ENCODE measurements around the gene RNF157.

Gene RNF157

DNA sequence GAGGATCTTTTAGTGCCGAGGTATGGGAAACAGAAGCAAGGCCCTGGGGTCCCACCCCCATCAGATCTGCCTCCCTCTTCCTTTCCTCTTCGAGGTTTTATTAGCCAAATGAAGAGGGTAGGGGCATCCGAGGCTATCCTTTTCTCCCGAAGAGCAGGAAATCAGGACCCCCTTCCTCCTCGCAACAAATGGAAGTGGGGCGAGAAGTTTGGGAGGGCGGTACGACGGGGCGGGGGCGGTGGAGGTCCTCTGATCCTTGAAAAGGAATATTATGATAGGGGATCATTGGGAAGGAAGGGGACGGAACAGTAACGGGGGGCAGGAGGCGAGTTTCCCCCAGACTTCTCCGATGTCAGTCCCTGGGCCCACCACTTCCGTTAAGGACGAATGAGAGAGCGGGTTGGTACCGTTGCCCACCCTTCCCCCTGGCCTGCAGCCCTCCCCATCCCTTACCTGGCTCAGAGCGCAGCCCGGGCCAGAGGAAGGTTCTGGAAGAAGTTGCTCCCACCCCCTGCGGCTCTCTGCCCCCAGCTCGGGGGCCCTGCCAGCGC, 99.6 kb downstream of the RNF157 start:
- DNase-seq (ENCODE audit: low spot score): no peak

DNA sequence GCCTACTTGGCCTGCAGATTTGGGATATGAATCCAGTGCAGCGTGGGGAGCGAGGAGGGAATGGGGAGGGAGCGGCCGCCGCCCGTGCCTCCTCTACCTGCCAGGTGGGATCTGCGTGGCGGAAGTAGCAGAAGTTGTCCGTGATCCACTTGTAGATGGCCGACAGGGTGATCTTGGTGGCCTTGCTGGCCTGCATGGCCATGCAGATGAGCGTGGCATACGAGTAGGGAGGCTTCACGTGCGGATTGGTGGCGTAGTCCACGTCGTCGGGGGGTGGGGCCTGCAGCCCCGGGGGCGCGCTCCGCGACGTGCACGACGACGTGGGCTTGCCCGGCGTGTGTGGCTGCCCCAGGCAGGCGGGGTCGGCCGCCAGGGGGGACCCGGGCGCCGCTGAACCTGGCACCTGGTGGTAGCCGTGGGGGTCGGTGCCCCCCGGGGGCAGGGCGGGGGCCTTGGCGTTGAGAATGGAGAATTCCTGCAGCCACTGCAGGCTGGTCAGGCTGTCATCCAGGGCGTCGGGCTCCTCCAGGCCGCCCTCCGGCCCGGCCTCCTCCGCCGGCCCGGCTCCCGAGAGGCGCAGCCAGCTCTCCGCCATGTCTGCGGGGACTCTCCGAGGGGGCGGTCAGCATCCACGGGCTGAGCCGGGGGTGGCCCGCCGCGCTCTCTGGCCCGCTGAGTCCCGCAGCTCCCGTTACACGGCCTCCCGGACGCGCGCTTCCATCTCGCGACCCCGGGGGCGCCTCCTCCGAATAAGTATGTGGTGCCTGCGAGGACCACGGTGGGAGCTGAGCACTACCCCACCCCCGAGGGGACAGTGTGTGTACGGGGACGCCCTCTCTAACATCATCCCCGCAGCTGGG, 100.3 kb downstream of the RNF157 start:
- peak; percentile 82 for DNase-seq (ENCODE audit: low spot score)

DNA sequence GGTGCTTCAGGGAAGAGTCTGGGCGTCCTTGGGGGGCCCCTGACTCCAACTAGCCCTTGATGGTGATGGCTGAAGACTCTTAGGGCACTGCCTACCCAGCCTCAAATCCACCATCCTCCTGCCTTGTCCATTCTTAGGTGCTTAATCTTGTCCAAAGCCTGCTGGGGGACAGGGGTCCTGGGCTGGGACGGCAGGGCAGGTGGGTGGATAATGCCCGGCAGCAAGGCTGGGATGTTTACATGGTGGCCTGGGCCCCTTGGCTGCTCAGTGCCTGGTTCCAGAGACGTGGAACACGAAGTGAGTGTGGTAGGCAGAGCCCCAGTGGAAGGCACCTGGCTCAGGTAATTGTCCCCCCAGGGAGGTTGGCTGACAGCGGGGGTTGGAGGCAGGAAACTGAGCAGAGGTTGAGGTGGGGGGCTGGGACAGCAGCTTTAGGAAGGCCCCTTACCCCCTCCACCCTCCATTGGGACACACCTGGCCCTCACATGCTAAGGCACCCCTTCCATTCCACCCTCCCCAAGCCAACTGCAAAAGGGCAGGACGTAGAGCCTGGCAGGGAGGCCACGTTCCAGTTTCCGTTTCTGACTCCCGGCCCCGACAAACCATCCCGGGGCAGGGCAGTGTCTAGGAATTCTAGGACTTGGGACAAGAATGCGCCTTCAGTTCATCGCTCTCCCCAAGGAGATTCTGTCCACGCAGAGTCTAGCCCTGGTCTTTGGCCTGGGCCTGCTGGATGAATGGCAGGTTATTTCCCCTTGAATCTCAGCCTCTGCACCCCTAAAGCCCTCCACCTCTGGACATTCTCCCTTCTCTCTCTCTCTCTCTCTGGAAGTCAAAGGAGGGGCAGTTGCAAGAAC, 101.2 kb downstream of the RNF157 start:
- DNase-seq (ENCODE audit: low spot score): no peak

- DNase-seq (ENCODE audit: low spot score): peak; percentile 92
Measured at GRCh38 chr17:76138234-76138895, 101.9 kb downstream of the RNF157 start.

- DNase-seq (ENCODE audit: low spot score): peak; percentile 82
Measured at GRCh38 chr17:76137351-76138233, 102.7 kb downstream of the RNF157 start.

GRCh38 chr17:76137001-76137350, 103.3 kb downstream of the RNF157 start:
- peak; percentile 65 for DNase-seq (ENCODE audit: low spot score)

- no peak for DNase-seq (ENCODE audit: low spot score)
Measured at GRCh38 chr17:76136276-76137000, 103.9 kb downstream of the RNF157 start.

- DNase-seq (ENCODE audit: low spot score): peak; percentile 57
Measured at GRCh38 chr17:76135810-76136188, 104.5 kb downstream of the RNF157 start.

GRCh38 chr17:76134911-76135809, 105.1 kb downstream of the RNF157 start:
- DNase-seq (ENCODE audit: low spot score): no peak

DNA sequence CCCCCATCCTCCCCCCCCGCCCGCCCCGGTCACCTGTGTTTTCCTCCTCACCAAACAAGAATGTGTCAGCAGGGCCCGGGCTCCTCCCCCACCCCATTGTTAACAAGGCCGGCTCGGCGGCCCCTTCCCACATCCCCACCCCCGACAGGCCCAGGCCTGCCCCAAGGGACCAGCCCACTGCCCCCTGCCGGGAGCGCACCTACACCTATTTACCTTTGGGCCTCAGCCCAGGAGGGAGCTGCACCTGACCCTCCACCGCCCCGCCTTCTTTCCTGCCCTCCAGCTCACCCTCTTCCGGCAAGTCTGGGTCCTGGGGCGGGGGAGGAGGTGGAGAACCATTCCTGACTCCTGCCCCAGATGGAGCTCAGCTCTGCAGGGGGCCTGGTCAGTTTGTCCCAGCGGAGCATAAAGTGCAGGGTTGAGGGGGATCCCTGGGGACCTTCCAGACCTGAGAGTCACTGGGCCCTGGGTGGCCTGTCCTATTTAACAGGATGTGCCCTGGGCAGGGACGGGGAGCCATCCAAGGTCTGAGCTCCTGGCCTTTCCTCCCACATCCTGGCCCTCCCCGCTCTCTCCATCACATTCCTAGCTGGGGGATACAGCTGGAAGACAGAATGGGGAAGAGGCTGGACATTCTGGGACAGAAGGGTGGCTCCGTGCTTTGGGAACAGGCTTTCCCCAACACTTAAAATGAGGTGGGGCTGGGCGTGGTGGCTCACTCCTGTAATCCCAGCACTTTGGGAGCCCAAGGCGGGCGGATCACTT, 107.5 kb downstream of the RNF157 start:
- DNase-seq (ENCODE audit: low spot score): peak; percentile 77

DNA sequence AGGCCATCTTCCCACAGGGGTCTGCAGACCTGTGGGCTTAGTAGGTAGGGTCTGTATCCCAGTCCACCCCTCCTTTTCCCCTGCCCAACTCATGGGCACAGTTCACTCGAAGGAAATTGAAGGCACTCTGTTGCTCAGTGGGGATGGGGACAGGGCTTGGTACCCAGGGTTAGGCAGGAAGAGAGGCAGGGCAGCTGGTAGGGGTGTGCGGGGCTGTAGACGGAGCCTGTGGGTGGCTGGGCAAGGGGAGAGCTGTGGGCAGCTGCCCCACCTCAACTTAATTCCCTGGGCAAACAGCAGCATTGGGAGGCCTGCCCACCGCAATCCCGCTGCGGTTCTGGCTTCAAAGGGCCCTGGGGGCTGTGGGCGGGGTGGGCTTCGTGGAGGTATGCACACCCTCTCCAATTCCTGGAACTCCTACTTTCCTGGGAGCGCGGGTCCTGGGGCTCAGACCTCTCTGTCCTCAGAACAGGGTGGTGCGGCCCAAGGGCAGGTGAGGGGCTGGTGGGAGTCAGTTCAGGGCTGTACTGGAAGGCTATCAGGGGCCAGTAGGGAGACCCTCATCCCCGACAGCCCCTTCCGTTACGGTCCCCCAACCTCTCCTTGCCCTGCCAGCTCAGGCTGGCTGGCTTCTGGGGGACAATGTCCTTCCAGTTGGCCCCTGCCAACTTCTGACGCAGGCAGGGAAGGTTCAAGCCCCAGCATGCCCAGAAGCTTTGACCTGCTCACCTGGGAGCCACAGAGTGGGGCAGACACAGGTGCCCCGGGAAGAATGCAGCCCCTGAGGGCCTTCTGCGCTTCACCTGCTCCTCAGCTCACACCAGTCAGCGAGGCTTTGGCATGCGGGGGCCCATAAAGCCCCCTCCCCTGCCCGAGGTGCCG, 108.4 kb downstream of the RNF157 start:
- peak; percentile 57 for DNase-seq (ENCODE audit: low spot score)

GRCh38 chr17:76131051-76131691, 109.1 kb downstream of the RNF157 start:
- peak; percentile 57 for DNase-seq (ENCODE audit: low spot score)

DNA sequence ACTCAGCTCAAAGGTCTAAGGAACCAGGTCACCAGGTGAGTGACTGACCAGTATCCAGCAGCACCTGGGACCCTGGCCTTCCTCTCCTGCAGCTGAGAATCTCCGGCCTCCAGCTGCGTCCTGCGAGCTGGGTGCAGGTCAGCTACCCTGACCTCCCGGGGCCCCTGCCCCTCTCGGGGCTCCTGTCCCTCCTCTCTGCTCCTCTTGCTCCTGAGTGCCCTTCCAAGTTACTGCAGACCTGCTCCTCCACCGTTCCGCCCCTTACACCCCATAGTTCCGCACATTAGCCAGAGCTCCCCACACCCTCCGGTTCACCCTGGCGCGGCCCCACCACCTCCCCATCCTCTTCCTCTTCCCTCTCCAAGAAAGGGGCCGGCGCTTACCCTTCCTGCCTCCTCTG, 109.8 kb downstream of the RNF157 start:
- DNase-seq (ENCODE audit: low spot score): peak; percentile 50

GRCh38 chr17:76125922-76126321, 114.4 kb downstream of the RNF157 start:
- no peak for DNase-seq (ENCODE audit: low spot score)

DNA sequence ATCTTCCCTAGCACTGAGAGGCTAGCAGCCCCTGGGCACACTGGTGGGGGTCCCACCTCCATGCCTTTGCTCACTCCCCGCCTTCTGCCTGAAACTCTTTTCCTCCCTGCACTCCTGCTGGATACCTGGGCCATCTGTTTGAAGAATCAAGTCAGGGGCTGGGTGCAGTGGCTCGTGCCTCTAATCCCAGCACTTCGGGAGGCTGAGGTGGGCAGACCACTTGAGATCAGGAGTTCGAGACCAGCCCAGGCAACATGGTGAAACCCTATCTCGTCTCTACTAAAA, 115.0 kb downstream of the RNF157 start:
- DNase-seq (ENCODE audit: low spot score): no peak

DNA sequence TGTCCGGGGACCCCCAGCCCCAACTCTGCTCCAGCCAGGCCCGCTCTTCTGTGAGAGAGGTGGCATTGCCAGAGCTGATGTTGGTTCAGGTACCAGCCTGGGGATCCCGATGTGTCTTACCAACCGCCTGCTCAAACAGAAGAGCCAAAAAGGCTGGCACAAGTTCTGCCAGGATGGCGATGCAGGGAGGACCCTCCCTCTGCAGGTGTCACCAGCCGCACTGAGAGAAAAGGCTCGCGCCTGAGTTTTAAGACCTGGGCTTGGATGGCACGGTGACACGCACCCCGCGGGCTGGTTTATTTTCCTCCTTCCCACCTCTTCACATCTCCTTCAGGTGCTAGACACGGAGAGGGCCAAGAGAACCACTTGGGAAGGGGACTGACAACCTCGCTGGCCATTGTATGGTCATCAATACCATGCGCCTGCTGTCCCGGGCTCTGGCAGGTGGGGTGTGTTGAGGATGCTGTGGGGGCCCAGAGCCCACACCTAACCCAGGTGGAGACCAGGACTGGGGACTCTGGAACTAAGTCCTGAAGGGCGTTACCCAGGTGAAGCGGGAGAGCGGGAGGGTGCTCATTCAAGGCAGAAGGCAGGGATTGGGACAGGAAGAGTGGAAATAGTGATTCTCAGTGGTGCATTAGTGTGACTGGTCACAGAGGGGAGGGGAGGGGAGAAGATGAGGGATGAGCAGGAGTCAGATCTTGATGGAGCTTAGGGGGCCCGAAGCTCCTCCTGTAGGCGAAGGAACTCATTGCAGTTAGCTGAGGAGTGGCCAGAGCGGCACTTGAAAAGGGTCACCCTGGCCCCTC, 115.5 kb downstream of the RNF157 start:
- no peak for DNase-seq (ENCODE audit: low spot score)
